ENCODE measurements around the gene PKN1. TPM values are rescaled to one million over a fixed set of nuclear protein-coding genes. Genes with fewer than 3 reads are reported as not detected.

The PKN1 gene
- total and polyA plus RNA-seq, 9 of the 15 experiments (the other 6 are each of a cell fraction or from before 2014, with no cell fraction given): 0.30 to 228 (median 77.5) TPM

DNA sequence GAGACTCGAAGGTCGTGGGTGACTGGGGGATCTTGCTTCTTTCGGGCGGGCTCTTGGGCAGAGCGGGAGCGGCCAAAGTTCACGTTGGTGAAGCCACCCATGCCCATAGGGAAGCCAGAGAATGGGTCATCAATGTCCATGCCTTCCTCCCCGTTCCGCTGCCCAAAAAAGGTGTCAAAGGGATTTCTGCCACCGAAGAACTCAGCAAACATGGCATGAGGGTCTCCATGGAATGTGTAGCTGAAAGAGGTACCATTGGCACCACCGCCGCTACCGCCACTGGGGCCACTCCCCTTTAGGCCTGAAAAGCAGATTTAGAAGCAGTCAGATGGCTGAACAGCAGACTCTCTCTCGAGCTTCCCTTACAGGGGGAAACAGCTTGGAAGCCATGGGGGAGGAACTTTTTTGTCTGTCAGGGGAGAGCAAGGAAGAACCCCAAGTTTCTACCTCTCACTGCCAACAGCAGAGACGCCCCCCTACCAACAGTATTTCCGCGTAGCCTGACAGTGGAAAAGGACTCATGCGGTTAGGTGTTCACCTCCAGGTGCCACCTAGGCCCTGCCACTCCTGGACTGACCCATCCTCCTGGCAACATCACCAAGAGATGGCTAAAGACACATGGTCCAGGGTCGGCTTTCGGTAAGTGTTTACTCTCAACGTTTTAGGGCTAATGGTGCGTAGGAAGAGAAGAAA, 83.8 kb downstream of the PKN1 start:
- in situ Hi-C loops (cut with MboI): no loop called here
- peak overlapping the region; percentile 99 for H3K4me2 ChIP-seq (ENCODE audit: insufficient read depth, low read length)
- H3K9ac ChIP-seq (ENCODE audit: insufficient read depth in 1 of 2, low read depth in 2 of 2, low read length in 2 of 2): peak overlapping the region; percentile 96 to 100
- H3K9me3 ChIP-seq (replicated peaks; ENCODE audit: control insufficient read depth, insufficient read depth, low read depth, low read length): no peaks in the 10 kb centered on the region
- peaks cover 46 to 52% of the 10 kb centered on the region in 2 experiments for H3K4me1 ChIP-seq (replicated peaks in 1 of 2; ENCODE audit: control insufficient read depth in 2 of 2, insufficient read depth in 2 of 2, low read length in 2 of 2)
- FAIRE-seq (no peak), DNase-seq (ENCODE audit: extremely low read depth in 1 of 4, low spot score in 3 of 4) (peak in 2 of 4 experiments; percentile 17 to 31), ATAC-seq (no peak)
- H3K36me3 ChIP-seq (ENCODE audit: control insufficient read depth, insufficient read depth, low read length): peaks cover 38% of the 10 kb centered on the region
- BruUV-seq (replicated peaks): no TSS peak
- H4K20me1 ChIP-seq (replicated peaks; ENCODE audit: control insufficient read depth, insufficient read depth, low read length): peaks cover 26% of the 10 kb centered on the region
- peaks cover 45% of the 10 kb centered on the region for H3K79me2 ChIP-seq (ENCODE audit: control insufficient read depth, insufficient read depth, low read length)
- H3K9me1 ChIP-seq (ENCODE audit: control insufficient read depth, insufficient read depth, low read length): no peaks in the 10 kb centered on the region
- H3K27ac ChIP-seq (ENCODE audit: extremely low read depth, low read depth, low read length): peak overlapping the region; percentile 99
- POLR2A ChIA-PET: interaction anchor here (0.7 to 6.3 kb wide), 8 partner anchors 9 to 444 kb away, joined by 3 to 70 read pairs (median 7); no protein-coding TSS in a partner anchor
- H3K27me3 ChIP-seq (ENCODE audit: control insufficient read depth in 2 of 2, insufficient read depth in 2 of 2, low read length in 2 of 2): no peaks in the 10 kb centered on the region
- intact Hi-C loops (cut with micrococcal nuclease): loop anchor here (5.0 kb wide), 1 partner anchor 35 kb away; no protein-coding TSS in a partner anchor
- CTCF ChIA-PET (ENCODE audit: low intra/inter-chr PET ratio): interaction anchor here (0.7 to 1.1 kb wide), 2 partner anchors 11 to 20 kb away, joined by 3 read pairs; no protein-coding TSS in a partner anchor
- no peak overlapping the region for H2AFZ ChIP-seq (ENCODE audit: low read depth, low read length)
- 2% methylated on average over 22 of the region's 22 CpGs for WGBS (ENCODE audit: insufficient coverage, low coverage, missing lambda C conversion rate)
- H3K4me3 ChIP-seq: peak overlapping the region; percentile 98
- TF ChIP-seq, protein P1, sequence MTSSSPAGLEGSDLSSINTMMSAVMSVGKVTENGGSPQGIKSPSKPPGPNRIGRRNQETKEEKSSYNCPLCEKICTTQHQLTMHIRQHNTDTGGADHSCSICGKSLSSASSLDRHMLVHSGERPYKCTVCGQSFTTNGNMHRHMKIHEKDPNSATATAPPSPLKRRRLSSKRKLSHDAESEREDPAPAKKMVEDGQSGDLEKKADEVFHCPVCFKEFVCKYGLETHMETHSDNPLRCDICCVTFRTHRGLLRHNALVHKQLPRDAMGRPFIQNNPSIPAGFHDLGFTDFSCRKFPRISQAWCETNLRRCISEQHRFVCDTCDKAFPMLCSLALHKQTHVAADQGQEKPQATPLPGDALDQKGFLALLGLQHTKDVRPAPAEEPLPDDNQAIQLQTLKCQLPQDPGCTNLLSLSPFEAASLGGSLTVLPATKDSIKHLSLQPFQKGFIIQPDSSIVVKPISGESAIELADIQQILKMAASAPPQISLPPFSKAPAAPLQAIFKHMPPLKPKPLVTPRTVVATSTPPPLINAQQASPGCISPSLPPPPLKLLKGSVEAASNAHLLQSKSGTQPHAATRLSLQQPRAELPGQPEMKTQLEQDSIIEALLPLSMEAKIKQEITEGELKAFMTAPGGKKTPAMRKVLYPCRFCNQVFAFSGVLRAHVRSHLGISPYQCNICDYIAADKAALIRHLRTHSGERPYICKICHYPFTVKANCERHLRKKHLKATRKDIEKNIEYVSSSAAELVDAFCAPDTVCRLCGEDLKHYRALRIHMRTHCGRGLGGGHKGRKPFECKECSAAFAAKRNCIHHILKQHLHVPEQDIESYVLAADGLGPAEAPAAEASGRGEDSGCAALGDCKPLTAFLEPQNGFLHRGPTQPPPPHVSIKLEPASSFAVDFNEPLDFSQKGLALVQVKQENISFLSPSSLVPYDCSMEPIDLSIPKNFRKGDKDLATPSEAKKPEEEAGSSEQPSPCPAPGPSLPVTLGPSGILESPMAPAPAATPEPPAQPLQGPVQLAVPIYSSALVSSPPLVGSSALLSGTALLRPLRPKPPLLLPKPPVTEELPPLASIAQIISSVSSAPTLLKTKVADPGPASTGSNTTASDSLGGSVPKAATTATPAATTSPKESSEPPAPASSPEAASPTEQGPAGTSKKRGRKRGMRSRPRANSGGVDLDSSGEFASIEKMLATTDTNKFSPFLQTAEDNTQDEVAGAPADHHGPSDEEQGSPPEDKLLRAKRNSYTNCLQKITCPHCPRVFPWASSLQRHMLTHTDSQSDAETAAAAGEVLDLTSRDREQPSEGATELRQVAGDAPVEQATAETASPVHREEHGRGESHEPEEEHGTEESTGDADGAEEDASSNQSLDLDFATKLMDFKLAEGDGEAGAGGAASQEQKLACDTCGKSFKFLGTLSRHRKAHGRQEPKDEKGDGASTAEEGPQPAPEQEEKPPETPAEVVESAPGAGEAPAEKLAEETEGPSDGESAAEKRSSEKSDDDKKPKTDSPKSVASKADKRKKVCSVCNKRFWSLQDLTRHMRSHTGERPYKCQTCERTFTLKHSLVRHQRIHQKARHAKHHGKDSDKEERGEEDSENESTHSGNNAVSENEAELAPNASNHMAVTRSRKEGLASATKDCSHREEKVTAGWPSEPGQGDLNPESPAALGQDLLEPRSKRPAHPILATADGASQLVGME (CRISPR knock-in tag; IDR thresholded peaks at IDR 0.05): peak; percentile 35; the same call in 1 of the 2 replicates
- TF ChIP-seq FOXA3 (CRISPR knock-in tag; conservative IDR thresholded peaks at IDR 0.05 in 1 of 2, IDR thresholded peaks at IDR 0.05 in 1 of 2): 0 out of 4 replicates have a peak, but pooled peaks of 1 of the 2 experiments have one; percentile 35
- peak; percentile 60 for TF ChIP-seq CHD1 (IDR thresholded peaks at IDR 0.05; ENCODE audit: low read length)
- TF ChIP-seq SAP30 (IDR thresholded peaks at IDR 0.05; ENCODE audit: borderline replicate concordance, insufficient read depth, low read depth, low read length, poor library complexity, severe bottlenecking): no peak
- TF ChIP-seq, protein P2, sequence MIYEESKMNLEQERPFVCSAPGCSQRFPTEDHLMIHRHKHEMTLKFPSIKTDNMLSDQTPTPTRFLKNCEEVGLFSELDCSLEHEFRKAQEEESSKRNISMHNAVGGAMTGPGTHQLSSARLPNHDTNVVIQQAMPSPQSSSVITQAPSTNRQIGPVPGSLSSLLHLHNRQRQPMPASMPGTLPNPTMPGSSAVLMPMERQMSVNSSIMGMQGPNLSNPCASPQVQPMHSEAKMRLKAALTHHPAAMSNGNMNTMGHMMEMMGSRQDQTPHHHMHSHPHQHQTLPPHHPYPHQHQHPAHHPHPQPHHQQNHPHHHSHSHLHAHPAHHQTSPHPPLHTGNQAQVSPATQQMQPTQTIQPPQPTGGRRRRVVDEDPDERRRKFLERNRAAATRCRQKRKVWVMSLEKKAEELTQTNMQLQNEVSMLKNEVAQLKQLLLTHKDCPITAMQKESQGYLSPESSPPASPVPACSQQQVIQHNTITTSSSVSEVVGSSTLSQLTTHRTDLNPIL (CRISPR knock-in tag; IDR thresholded peaks at IDR 0.05): no peak
- peak in 1 of 2 experiments; percentile 12; a peak in 2 of 4 replicates for TF ChIP-seq TEAD1 (CRISPR knock-in tag; IDR thresholded peaks at IDR 0.05)
- no peak for TF ChIP-seq ZNF780A (CRISPR knock-in tag; IDR thresholded peaks at IDR 0.05)
- TF ChIP-seq, protein P3, sequence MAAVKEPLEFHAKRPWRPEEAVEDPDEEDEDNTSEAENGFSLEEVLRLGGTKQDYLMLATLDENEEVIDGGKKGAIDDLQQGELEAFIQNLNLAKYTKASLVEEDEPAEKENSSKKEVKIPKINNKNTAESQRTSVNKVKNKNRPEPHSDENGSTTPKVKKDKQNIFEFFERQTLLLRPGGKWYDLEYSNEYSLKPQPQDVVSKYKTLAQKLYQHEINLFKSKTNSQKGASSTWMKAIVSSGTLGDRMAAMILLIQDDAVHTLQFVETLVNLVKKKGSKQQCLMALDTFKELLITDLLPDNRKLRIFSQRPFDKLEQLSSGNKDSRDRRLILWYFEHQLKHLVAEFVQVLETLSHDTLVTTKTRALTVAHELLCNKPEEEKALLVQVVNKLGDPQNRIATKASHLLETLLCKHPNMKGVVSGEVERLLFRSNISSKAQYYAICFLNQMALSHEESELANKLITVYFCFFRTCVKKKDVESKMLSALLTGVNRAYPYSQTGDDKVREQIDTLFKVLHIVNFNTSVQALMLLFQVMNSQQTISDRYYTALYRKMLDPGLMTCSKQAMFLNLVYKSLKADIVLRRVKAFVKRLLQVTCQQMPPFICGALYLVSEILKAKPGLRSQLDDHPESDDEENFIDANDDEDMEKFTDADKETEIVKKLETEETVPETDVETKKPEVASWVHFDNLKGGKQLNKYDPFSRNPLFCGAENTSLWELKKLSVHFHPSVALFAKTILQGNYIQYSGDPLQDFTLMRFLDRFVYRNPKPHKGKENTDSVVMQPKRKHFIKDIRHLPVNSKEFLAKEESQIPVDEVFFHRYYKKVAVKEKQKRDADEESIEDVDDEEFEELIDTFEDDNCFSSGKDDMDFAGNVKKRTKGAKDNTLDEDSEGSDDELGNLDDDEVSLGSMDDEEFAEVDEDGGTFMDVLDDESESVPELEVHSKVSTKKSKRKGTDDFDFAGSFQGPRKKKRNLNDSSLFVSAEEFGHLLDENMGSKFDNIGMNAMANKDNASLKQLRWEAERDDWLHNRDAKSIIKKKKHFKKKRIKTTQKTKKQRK (IDR thresholded peaks at IDR 0.05; ENCODE audit: borderline replicate concordance, low read depth, low read length): no peak
